HCT116 (cell line): ENCODE data around the gene KSR1. TPM values are rescaled to one million over a fixed set of nuclear protein-coding genes. Genes with fewer than 3 reads are reported as not detected.

Experiments used
- ATAC-seq: fragments of 200-7000 bp; cut with Tn5 transposase; 2 replicates; pipeline ENCODE4 v1.9.1; 2020; ENCODE audit warnings: mild to moderate bottlenecking, moderate library complexity
- BruUV-seq: library from RNA; stranded (reverse); fragments of 400-500 nt; replicated peaks from 2 replicates; lab custom pipeline; 2021; lab: Mats Ljungman, UMichigan
- CTCF ChIA-PET: fragments of 300-600 bp; sonication (Branson Sonifier 250); formaldehyde crosslinking; loops from one replicate; lab custom pipeline; 2021; ENCODE audit warnings: antibody characterized with exemption; lab: Charles Lee
- POLR2A ChIA-PET: fragments of 300-600, 350-600 bp; sonication (Branson Sonifier 250); formaldehyde crosslinking; loops from one replicate; lab custom pipeline; 2021; ENCODE audit warnings: antibody characterized with exemption; lab: Charles Lee
- RAD21 ChIA-PET, 2 experiments: fragments of 300-600 bp; sonication (Branson Sonifier 250); formaldehyde crosslinking; loops; one replicate each; lab custom pipeline; 2023; ENCODE audit warnings: low total read pairs in 2 of 2; ENCODE audit not compliant: uncharacterized antibody in 2 of 2, unreplicated experiment in 2 of 2, low non-redundant PET in 1 of 2; lab: Charles Lee
- DNase-seq: peaks from one replicate; pipeline ENCODE4 v3.0.0-alpha.2; 2010; ENCODE audit warnings: low read depth, low spot score
- H2AFZ ChIP-seq: fragments of 200-600 bp; shearing (Covaris generic), sonication (generic); 2 replicates; pipeline ENCODE4 v1.6.1; 2017; ENCODE audit warnings: low read depth, mixed run types, mixed read lengths, antibody characterized with exemption, low read length; ENCODE audit not compliant: poor library complexity, severe bottlenecking
- H3K27ac ChIP-seq: 2 replicates; pipeline ENCODE4 v1.5.1; 2012; ENCODE audit warnings: low read depth, low read length
- H3K27me3 ChIP-seq: fragments of 200-600 bp; sonication (generic); 2 replicates; pipeline ENCODE4 v1.6.1; 2016; ENCODE audit warnings: mixed run types, low read length, mixed read lengths; ENCODE audit not compliant: insufficient read depth
- H3K36me3 ChIP-seq, 2 experiments: fragments of 200-500 bp in 1 of 2; fragments of 200-600 bp in 1 of 2; sonication (Bioruptor generic) in 1 of 2; sonication (generic) in 1 of 2; 2 replicates each; pipeline versions ENCODE4 v1.5.1 to v1.6.1; 2014 to 2016; ENCODE audit warnings: low read length in 2 of 2, inconsistent platforms in 1 of 2, mixed read lengths in 1 of 2, mixed run types in 1 of 2; ENCODE audit not compliant: insufficient read depth in 2 of 2, control insufficient read depth in 1 of 2
- H3K4me1 ChIP-seq, 2 experiments: fragments of 200-600 bp in 1 of 2; sonication (generic) in 1 of 2; 2 replicates each; pipeline versions ENCODE4 v1.5.1 to v1.6.1; 2012 to 2017; ENCODE audit warnings: low read length in 2 of 2, inconsistent platforms in 1 of 2, mild to moderate bottlenecking in 1 of 2, mixed read lengths in 1 of 2, mixed run types in 1 of 2, moderate library complexity in 1 of 2; ENCODE audit not compliant: insufficient read depth in 2 of 2, control insufficient read depth in 1 of 2
- H3K4me2 ChIP-seq: fragments of 200-600 bp; sonication (generic); 2 replicates; pipeline ENCODE4 v1.6.1; 2017; ENCODE audit warnings: mixed run types, low read length, mixed read lengths
- H3K4me3 ChIP-seq, 2 experiments: fragments of 200-600 bp in 1 of 2; sonication (generic) in 1 of 2; replicated peaks in 1 of 2; 2 replicates each; pipeline ENCODE4 v1.5.1; 2011 to 2016; ENCODE audit warnings: low read length in 2 of 2, control low read depth in 1 of 2, low read depth in 1 of 2, mild to moderate bottlenecking in 1 of 2, mixed read lengths in 1 of 2, mixed run types in 1 of 2
- H3K79me2 ChIP-seq: fragments of 200-600 bp; sonication (generic); 2 replicates; pipeline ENCODE4 v1.6.1; 2017; ENCODE audit warnings: mild to moderate bottlenecking, mixed run types, low read length, moderate library complexity, mixed read lengths; ENCODE audit not compliant: insufficient read depth
- H3K9ac ChIP-seq: fragments of 200-600 bp; sonication (generic); 2 replicates; pipeline ENCODE4 v1.6.1; 2016; ENCODE audit warnings: low read length, mixed read lengths
- H3K9me2 ChIP-seq: fragments of 200-600 bp; sonication (generic), shearing (Covaris generic); 2 replicates; pipeline ENCODE4 v1.6.1; 2017; ENCODE audit warnings: mixed run types, mild to moderate bottlenecking, moderate library complexity; ENCODE audit not compliant: insufficient read depth
- H3K9me3 ChIP-seq, 2 experiments: fragments of 200-500 bp in 1 of 2; fragments of 200-600 bp in 1 of 2; sonication (Bioruptor generic) in 1 of 2; sonication (generic) in 1 of 2; 2 replicates each; pipeline ENCODE4 v1.6.1; 2014 to 2017; ENCODE audit warnings: low read length in 2 of 2, mixed read lengths in 2 of 2, inconsistent platforms in 1 of 2, low read depth in 1 of 2, mild to moderate bottlenecking in 1 of 2, mixed run types in 1 of 2, moderate library complexity in 1 of 2; ENCODE audit not compliant: control insufficient read depth in 1 of 2, insufficient read depth in 1 of 2
- H4K20me1 ChIP-seq: fragments of 200-600 bp; sonication (generic), shearing (Covaris generic); 2 replicates; pipeline ENCODE4 v1.6.1; 2017; ENCODE audit warnings: mixed run types, mild to moderate bottlenecking, moderate library complexity; ENCODE audit not compliant: insufficient read depth
- EGR1 ChIP-seq: IDR thresholded peaks from 2 replicates; pipeline ENCODE4 v1.6.1; 2012; ENCODE audit warnings: low read depth
- ELF1 ChIP-seq: IDR thresholded peaks from 2 replicates; pipeline ENCODE4 v1.6.1; 2012; ENCODE audit warnings: low read depth, borderline replicate concordance
- FOSL1 ChIP-seq: IDR thresholded peaks from 2 replicates; pipeline ENCODE4 v1.6.1; 2012; ENCODE audit warnings: low read depth
- POLR2A ChIP-seq: IDR thresholded peaks from 2 replicates; pipeline ENCODE4 v1.7.0; 2011; ENCODE audit warnings: borderline replicate concordance; ENCODE audit not compliant: insufficient read depth, insufficient read length; ENCODE audit errors: extremely low read depth
- SP1 ChIP-seq: IDR thresholded peaks from 2 replicates; pipeline ENCODE4 v1.6.1; 2012; ENCODE audit warnings: low read depth
- ZBTB33 ChIP-seq: IDR thresholded peaks from 2 replicates; pipeline ENCODE4 v1.6.1; 2011; ENCODE audit warnings: mild to moderate bottlenecking, low read length, moderate library complexity; ENCODE audit not compliant: insufficient replicate concordance; ENCODE audit errors: extremely low read depth
- ZFX ChIP-seq: fragments of 450-650 bp; IDR thresholded peaks from 2 replicates; pipeline ENCODE4 v1.6.1; 2017
- intact Hi-C: fragments of 100-400 bp; cut with micrococcal nuclease; formaldehyde crosslinking; loops from 2 replicates; pipeline ENCODE4 v1.10.0; 2022
- total RNA-seq: library from RNA; stranded (reverse); gene quantifications from one replicate; pipeline ENCODE4 v1.2.1, GENCODE V29; 2021; ENCODE audit not compliant: unreplicated experiment
- TF ChIP-seq, protein P1 (sequence below): IDR thresholded peaks from 2 replicates; pipeline ENCODE4 v1.6.1; 2012; ENCODE audit warnings: low read depth
- TF ChIP-seq, protein P2 (sequence below), 3 experiments: fragments of 200-600 bp in 1 of 3; sonication (generic) in 1 of 3; IDR thresholded peaks in 2 of 3; conservative IDR thresholded peaks in 1 of 3; 2 replicates each; pipeline ENCODE4 v1.5.1; 2012 to 2017; ENCODE audit warnings: low read depth in 2 of 3, low read length in 2 of 3, antibody characterized with exemption in 1 of 3, borderline replicate concordance in 1 of 3, control low read depth in 1 of 3, mild to moderate bottlenecking in 1 of 3, mixed read lengths in 1 of 3, mixed run types in 1 of 3, moderate library complexity in 1 of 3; ENCODE audit not compliant: insufficient read depth in 1 of 3

The KSR1 gene
- total RNA-seq, 1 experiment from 2014 or later = 16.5 TPM

- no peaks in the 10 kb centered on the region for H3K36me3 ChIP-seq
- no peak overlapping the region for H2AFZ ChIP-seq
- no peak overlapping the region for H3K4me3 ChIP-seq
- no peak overlapping the region for H3K4me2 ChIP-seq
- no peak for ATAC-seq
- H3K27me3 ChIP-seq = no peaks in the 10 kb centered on the region
- no peaks in the 10 kb centered on the region for H3K9me3 ChIP-seq
- H3K9ac ChIP-seq = no peak overlapping the region
- ChIA-PET POLR2A (no interaction called here), CTCF (no interaction called here), RAD21 (no interaction called here)
- H3K79me2 ChIP-seq = no peaks in the 10 kb centered on the region; the same call in 1 of the 2 replicates
- H3K27ac ChIP-seq = no peak overlapping the region
- no TSS peak for BruUV-seq
- intact Hi-C loops = no loop called here
- no peaks in the 10 kb centered on the region for H4K20me1 ChIP-seq
- TF ChIP-seq POLR2A = no peak
- TF ChIP-seq FOSL1 = no peak
- TF ChIP-seq, protein P1, sequence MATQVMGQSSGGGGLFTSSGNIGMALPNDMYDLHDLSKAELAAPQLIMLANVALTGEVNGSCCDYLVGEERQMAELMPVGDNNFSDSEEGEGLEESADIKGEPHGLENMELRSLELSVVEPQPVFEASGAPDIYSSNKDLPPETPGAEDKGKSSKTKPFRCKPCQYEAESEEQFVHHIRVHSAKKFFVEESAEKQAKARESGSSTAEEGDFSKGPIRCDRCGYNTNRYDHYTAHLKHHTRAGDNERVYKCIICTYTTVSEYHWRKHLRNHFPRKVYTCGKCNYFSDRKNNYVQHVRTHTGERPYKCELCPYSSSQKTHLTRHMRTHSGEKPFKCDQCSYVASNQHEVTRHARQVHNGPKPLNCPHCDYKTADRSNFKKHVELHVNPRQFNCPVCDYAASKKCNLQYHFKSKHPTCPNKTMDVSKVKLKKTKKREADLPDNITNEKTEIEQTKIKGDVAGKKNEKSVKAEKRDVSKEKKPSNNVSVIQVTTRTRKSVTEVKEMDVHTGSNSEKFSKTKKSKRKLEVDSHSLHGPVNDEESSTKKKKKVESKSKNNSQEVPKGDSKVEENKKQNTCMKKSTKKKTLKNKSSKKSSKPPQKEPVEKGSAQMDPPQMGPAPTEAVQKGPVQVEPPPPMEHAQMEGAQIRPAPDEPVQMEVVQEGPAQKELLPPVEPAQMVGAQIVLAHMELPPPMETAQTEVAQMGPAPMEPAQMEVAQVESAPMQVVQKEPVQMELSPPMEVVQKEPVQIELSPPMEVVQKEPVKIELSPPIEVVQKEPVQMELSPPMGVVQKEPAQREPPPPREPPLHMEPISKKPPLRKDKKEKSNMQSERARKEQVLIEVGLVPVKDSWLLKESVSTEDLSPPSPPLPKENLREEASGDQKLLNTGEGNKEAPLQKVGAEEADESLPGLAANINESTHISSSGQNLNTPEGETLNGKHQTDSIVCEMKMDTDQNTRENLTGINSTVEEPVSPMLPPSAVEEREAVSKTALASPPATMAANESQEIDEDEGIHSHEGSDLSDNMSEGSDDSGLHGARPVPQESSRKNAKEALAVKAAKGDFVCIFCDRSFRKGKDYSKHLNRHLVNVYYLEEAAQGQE = no peak
- no peak for TF ChIP-seq SP1
- TF ChIP-seq ZBTB33 = no peak
- TF ChIP-seq EGR1 = no peak
- TF ChIP-seq ELF1 = no peak
- no peak for TF ChIP-seq ZFX
- TF ChIP-seq, protein P2, sequence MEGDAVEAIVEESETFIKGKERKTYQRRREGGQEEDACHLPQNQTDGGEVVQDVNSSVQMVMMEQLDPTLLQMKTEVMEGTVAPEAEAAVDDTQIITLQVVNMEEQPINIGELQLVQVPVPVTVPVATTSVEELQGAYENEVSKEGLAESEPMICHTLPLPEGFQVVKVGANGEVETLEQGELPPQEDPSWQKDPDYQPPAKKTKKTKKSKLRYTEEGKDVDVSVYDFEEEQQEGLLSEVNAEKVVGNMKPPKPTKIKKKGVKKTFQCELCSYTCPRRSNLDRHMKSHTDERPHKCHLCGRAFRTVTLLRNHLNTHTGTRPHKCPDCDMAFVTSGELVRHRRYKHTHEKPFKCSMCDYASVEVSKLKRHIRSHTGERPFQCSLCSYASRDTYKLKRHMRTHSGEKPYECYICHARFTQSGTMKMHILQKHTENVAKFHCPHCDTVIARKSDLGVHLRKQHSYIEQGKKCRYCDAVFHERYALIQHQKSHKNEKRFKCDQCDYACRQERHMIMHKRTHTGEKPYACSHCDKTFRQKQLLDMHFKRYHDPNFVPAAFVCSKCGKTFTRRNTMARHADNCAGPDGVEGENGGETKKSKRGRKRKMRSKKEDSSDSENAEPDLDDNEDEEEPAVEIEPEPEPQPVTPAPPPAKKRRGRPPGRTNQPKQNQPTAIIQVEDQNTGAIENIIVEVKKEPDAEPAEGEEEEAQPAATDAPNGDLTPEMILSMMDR (IDR thresholded peaks at IDR 0.05 in 2 of 3, conservative IDR thresholded peaks at IDR 0.05 in 1 of 3; ENCODE audit: borderline replicate concordance in 1 of 3, insufficient read depth in 1 of 3, low read depth in 2 of 3, low read length in 2 of 3) = no peak
- H3K9me2 ChIP-seq = no peaks in the 10 kb centered on the region
- peaks cover 7 to 16% of the 10 kb centered on the region in 2 experiments for H3K4me1 ChIP-seq
- DNase-seq = no peak
These were observed 3.4 kb upstream of the KSR1 start for GRCh38 chr17:27452828-27453227.
